ENCODE results near the gene AIFM3. TPM values are rescaled to one million over a fixed set of nuclear protein-coding genes. Genes with fewer than 3 reads are reported as not detected.
A peak's percentile ranks its signal among the peaks of the same experiment; 100 is the strongest.

AIFM3 gene
- total RNA-seq, 1 experiment from 2014 or later: 9.7 TPM

- TF ChIP-seq, protein P1, sequence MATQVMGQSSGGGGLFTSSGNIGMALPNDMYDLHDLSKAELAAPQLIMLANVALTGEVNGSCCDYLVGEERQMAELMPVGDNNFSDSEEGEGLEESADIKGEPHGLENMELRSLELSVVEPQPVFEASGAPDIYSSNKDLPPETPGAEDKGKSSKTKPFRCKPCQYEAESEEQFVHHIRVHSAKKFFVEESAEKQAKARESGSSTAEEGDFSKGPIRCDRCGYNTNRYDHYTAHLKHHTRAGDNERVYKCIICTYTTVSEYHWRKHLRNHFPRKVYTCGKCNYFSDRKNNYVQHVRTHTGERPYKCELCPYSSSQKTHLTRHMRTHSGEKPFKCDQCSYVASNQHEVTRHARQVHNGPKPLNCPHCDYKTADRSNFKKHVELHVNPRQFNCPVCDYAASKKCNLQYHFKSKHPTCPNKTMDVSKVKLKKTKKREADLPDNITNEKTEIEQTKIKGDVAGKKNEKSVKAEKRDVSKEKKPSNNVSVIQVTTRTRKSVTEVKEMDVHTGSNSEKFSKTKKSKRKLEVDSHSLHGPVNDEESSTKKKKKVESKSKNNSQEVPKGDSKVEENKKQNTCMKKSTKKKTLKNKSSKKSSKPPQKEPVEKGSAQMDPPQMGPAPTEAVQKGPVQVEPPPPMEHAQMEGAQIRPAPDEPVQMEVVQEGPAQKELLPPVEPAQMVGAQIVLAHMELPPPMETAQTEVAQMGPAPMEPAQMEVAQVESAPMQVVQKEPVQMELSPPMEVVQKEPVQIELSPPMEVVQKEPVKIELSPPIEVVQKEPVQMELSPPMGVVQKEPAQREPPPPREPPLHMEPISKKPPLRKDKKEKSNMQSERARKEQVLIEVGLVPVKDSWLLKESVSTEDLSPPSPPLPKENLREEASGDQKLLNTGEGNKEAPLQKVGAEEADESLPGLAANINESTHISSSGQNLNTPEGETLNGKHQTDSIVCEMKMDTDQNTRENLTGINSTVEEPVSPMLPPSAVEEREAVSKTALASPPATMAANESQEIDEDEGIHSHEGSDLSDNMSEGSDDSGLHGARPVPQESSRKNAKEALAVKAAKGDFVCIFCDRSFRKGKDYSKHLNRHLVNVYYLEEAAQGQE (IDR thresholded peaks at IDR 0.05; ENCODE audit: low read depth): no peak
- TF ChIP-seq EZH2 (IDR thresholded peaks at IDR 0.05) (no peak), POLR2AphosphoS5 (IDR thresholded peaks at IDR 0.05; ENCODE audit: low read depth, low read length) (peak; percentile 63), CBX3 (IDR thresholded peaks at IDR 0.05; ENCODE audit: low read depth) (0 out of 2 replicates have a peak, but pooled peaks have one; percentile 21), JUND (IDR thresholded peaks at IDR 0.05) (peak; percentile 49), EGR1 (IDR thresholded peaks at IDR 0.05; ENCODE audit: low read depth) (no peak), RAD21 (IDR thresholded peaks at IDR 0.05; ENCODE audit: low read depth) (no peak; the same call in 1 of the 2 replicates), TCF7L2 (IDR thresholded peaks at IDR 0.05; ENCODE audit: borderline replicate concordance, extremely low read depth, insufficient read depth, insufficient read length) (no peak)
- TF ChIP-seq, protein P2, sequence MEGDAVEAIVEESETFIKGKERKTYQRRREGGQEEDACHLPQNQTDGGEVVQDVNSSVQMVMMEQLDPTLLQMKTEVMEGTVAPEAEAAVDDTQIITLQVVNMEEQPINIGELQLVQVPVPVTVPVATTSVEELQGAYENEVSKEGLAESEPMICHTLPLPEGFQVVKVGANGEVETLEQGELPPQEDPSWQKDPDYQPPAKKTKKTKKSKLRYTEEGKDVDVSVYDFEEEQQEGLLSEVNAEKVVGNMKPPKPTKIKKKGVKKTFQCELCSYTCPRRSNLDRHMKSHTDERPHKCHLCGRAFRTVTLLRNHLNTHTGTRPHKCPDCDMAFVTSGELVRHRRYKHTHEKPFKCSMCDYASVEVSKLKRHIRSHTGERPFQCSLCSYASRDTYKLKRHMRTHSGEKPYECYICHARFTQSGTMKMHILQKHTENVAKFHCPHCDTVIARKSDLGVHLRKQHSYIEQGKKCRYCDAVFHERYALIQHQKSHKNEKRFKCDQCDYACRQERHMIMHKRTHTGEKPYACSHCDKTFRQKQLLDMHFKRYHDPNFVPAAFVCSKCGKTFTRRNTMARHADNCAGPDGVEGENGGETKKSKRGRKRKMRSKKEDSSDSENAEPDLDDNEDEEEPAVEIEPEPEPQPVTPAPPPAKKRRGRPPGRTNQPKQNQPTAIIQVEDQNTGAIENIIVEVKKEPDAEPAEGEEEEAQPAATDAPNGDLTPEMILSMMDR (IDR thresholded peaks at IDR 0.05 in 2 of 3, conservative IDR thresholded peaks at IDR 0.05 in 1 of 3; ENCODE audit: borderline replicate concordance in 1 of 3, insufficient read depth in 1 of 3, low read depth in 2 of 3, low read length in 2 of 3): peak in 2 of 3 experiments; percentile 53 to 54; a peak in 4 of 6 replicates
These were observed 10.6 kb upstream of the AIFM3 start (continued) for GRCh38 chr22:20956258-20957101.
